PC-3 (cell line): ENCODE results near the gene CXCR3.

ENCODE experiments used
- EZH2 ChIP-seq: fragments of 300-600 bp; sonication (generic); IDR thresholded peaks from one replicate; pipeline ENCODE4 v1.6.1; 2017; ENCODE audit warnings: antibody characterized with exemption, mild to moderate bottlenecking, low read length; ENCODE audit not compliant: unreplicated experiment
- TF ChIP-seq, protein P1 (sequence below): fragments of 300-600 bp; sonication (generic); conservative IDR thresholded peaks from 2 replicates; pipeline ENCODE4 v1.5.1; 2017; ENCODE audit warnings: antibody characterized with exemption, low read depth, mild to moderate bottlenecking, low read length

- TF ChIP-seq, protein P1, sequence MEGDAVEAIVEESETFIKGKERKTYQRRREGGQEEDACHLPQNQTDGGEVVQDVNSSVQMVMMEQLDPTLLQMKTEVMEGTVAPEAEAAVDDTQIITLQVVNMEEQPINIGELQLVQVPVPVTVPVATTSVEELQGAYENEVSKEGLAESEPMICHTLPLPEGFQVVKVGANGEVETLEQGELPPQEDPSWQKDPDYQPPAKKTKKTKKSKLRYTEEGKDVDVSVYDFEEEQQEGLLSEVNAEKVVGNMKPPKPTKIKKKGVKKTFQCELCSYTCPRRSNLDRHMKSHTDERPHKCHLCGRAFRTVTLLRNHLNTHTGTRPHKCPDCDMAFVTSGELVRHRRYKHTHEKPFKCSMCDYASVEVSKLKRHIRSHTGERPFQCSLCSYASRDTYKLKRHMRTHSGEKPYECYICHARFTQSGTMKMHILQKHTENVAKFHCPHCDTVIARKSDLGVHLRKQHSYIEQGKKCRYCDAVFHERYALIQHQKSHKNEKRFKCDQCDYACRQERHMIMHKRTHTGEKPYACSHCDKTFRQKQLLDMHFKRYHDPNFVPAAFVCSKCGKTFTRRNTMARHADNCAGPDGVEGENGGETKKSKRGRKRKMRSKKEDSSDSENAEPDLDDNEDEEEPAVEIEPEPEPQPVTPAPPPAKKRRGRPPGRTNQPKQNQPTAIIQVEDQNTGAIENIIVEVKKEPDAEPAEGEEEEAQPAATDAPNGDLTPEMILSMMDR = no peak
- no peak for TF ChIP-seq EZH2
Measured at GRCh38 chrX:71599965-71600364, 18.3 kb downstream of the CXCR3 start.
